Measurements from ENCODE around the gene PDE6C. TPM values are rescaled to one million over a fixed set of nuclear protein-coding genes. Genes with fewer than 3 reads are reported as not detected.

PDE6C gene
- total RNA-seq, 4 donors from 2014 or later = not detected

- Histone ChIP-seq H3K36me3 (peaks cover 0 to 1% (median 0%) of the 10 kb centered on the region in 3 donors), H3K9me3 (no peaks in the 10 kb centered on the region), H3K4me1 (peaks cover 0 to 28% (median 8%) of the 10 kb centered on the region in 3 donors), H3K4me3 (no peak overlapping the region), H3K27me3 (no peaks in the 10 kb centered on the region), H3K27ac (no peak overlapping the region)
- DNase-seq = no peak
- intact Hi-C loops (cut with DNase I) = no loop called here
- WGBS, 2 donors = 93 to 95% methylated on average over 5 of the region's 5 CpGs
- no peak for TF ChIP-seq CTCF (IDR thresholded peaks at IDR 0.05)
- no peak for TF ChIP-seq POLR2A (IDR thresholded peaks at IDR 0.05)
These were observed 92.1 kb downstream of the PDE6C start for GRCh38 chr10:93704451-93704850.

GRCh38 chr10:93707623-93708022 lies 95.3 kb downstream of the PDE6C start:
- Histone ChIP-seq H3K27ac (no peak overlapping the region), H3K9me3 (no peaks in the 10 kb centered on the region), H3K36me3 (no peaks in the 10 kb centered on the region), H3K27me3 (no peaks in the 10 kb centered on the region), H3K4me3 (no peak overlapping the region), H3K4me1 (peaks cover 0 to 9% (median 0%) of the 10 kb centered on the region in 3 donors)
- DNase-seq = no peak
- intact Hi-C loops (cut with DNase I) = no loop called here
- TF ChIP-seq POLR2A (IDR thresholded peaks at IDR 0.05) = no peak
- TF ChIP-seq CTCF (IDR thresholded peaks at IDR 0.05) = no peak

GRCh38 chr10:93710333-93710909 lies 98.1 kb downstream of the PDE6C start:
- no peaks in the 10 kb centered on the region for H3K9me3 ChIP-seq
- WGBS, 2 donors = 77 to 78% methylated on average over 5 of the region's 5 CpGs
- intact Hi-C loops (cut with DNase I) = no loop called here
- no peak overlapping the region for H3K27ac ChIP-seq
- TF ChIP-seq CTCF (IDR thresholded peaks at IDR 0.05) (no peak), POLR2A (IDR thresholded peaks at IDR 0.05) (no peak)
- no peak overlapping the region for H3K4me3 ChIP-seq
- H3K36me3 ChIP-seq = no peaks in the 10 kb centered on the region
- no peaks in the 10 kb centered on the region for H3K4me1 ChIP-seq
- no peak for DNase-seq
- H3K27me3 ChIP-seq = no peaks in the 10 kb centered on the region

GRCh38 chr10:93711891-93712290 lies 99.6 kb downstream of the PDE6C start:
- H3K27ac ChIP-seq = no peak overlapping the region
- TF ChIP-seq CTCF (IDR thresholded peaks at IDR 0.05) (no peak), POLR2A (IDR thresholded peaks at IDR 0.05) (no peak)
- H3K36me3 ChIP-seq = no peaks in the 10 kb centered on the region
- no peak overlapping the region for H3K4me3 ChIP-seq
- no peaks in the 10 kb centered on the region for H3K4me1 ChIP-seq
- intact Hi-C loops (cut with DNase I) = no loop called here
- H3K27me3 ChIP-seq = no peaks in the 10 kb centered on the region
- H3K9me3 ChIP-seq = no peaks in the 10 kb centered on the region
- DNase-seq = no peak
- WGBS, 2 donors = 50 to 51% methylated on average over 3 of the region's 3 CpGs

GRCh38 chr10:93712593-93712992 lies 100.3 kb downstream of the PDE6C start:
- no peak overlapping the region for H3K4me3 ChIP-seq
- no peaks in the 10 kb centered on the region for H3K9me3 ChIP-seq
- H3K27ac ChIP-seq = no peak overlapping the region
- TF ChIP-seq CTCF (IDR thresholded peaks at IDR 0.05) (no peak), POLR2A (IDR thresholded peaks at IDR 0.05) (no peak)
- no peaks in the 10 kb centered on the region for H3K27me3 ChIP-seq
- no peaks in the 10 kb centered on the region for H3K4me1 ChIP-seq
- no peak for DNase-seq
- intact Hi-C loops (cut with DNase I) = no loop called here
- 31 to 56% methylated on average over 2 of the region's 2 CpGs for WGBS, 2 donors
- H3K36me3 ChIP-seq = no peaks in the 10 kb centered on the region

All from esophagus squamous epithelium (tissue), 5 donors.